Measurements from ENCODE around the gene UNC5A.
A peak's percentile ranks its signal among the peaks of the same experiment; 100 is the strongest.

GRCh38 chr5:176870110-176870591 is 59.8 kb downstream of the UNC5A start:
- TF ChIP-seq, protein P1, sequence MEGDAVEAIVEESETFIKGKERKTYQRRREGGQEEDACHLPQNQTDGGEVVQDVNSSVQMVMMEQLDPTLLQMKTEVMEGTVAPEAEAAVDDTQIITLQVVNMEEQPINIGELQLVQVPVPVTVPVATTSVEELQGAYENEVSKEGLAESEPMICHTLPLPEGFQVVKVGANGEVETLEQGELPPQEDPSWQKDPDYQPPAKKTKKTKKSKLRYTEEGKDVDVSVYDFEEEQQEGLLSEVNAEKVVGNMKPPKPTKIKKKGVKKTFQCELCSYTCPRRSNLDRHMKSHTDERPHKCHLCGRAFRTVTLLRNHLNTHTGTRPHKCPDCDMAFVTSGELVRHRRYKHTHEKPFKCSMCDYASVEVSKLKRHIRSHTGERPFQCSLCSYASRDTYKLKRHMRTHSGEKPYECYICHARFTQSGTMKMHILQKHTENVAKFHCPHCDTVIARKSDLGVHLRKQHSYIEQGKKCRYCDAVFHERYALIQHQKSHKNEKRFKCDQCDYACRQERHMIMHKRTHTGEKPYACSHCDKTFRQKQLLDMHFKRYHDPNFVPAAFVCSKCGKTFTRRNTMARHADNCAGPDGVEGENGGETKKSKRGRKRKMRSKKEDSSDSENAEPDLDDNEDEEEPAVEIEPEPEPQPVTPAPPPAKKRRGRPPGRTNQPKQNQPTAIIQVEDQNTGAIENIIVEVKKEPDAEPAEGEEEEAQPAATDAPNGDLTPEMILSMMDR (conservative IDR thresholded peaks at IDR 0.05), result 0 out of 2 replicates have a peak, but pooled peaks have one; percentile 36
- no peak for TF ChIP-seq EZH2 (IDR thresholded peaks at IDR 0.05; ENCODE audit: low read depth)

All from PC-9 (cell line).